ENCODE measurements around the gene NBAS.

The NBAS gene
- total RNA-seq = 117 to 136 reads per million in 2 experiments

- peak; percentile 69 for DNase-seq (ENCODE audit: low read depth)
Measured at GRCh38 chr2:15560988-15561573, at the start of gene NBAS. TSS of gene NBAS (minus strand) at chr2:15561334. CDS start at chr2:15561304, 30 bp downstream.

GRCh38 chr2:15610430-15610952 lies 49.4 kb upstream of the NBAS start:
- DNase-seq (ENCODE audit: low read depth) = no peak

- no peak for DNase-seq (ENCODE audit: low read depth)
Measured at GRCh38 chr2:15609341-15610042, 48.4 kb upstream of the NBAS start.

GRCh38 chr2:15608392-15608761 lies 47.2 kb upstream of the NBAS start:
- DNase-seq (ENCODE audit: low read depth) = no peak

GRCh38 chr2:15607709-15608391 lies 46.7 kb upstream of the NBAS start:
- DNase-seq (ENCODE audit: low read depth) = no peak

- no peak for DNase-seq (ENCODE audit: low read depth)
Measured at GRCh38 chr2:15606481-15607441, 45.6 kb upstream of the NBAS start.

GRCh38 chr2:15605721-15606120 lies 44.6 kb upstream of the NBAS start:
- DNase-seq (ENCODE audit: low read depth) = no peak

GRCh38 chr2:15603948-15604347 lies 42.8 kb upstream of the NBAS start:
- no peak for DNase-seq (ENCODE audit: low read depth)

- DNase-seq (ENCODE audit: low read depth) = no peak
Measured at GRCh38 chr2:15603044-15603765, 42.1 kb upstream of the NBAS start.

- DNase-seq (ENCODE audit: low read depth) = no peak
Measured at GRCh38 chr2:15602393-15602792, 41.3 kb upstream of the NBAS start.

- DNase-seq (ENCODE audit: low read depth) = no peak
Measured at GRCh38 chr2:15601681-15602080, 40.5 kb upstream of the NBAS start.

GRCh38 chr2:15599994-15600393 lies 38.9 kb upstream of the NBAS start:
- no peak for DNase-seq (ENCODE audit: low read depth)

- no peak for DNase-seq (ENCODE audit: low read depth)
Measured at GRCh38 chr2:15596968-15597367, 35.8 kb upstream of the NBAS start.

- DNase-seq (ENCODE audit: low read depth) = no peak
Measured at GRCh38 chr2:15596350-15596749, 35.2 kb upstream of the NBAS start.

GRCh38 chr2:15595936-15596335 lies 34.8 kb upstream of the NBAS start:
- DNase-seq (ENCODE audit: low read depth) = no peak

- DNase-seq (ENCODE audit: low read depth) = no peak
Measured at GRCh38 chr2:15595342-15595905, 34.3 kb upstream of the NBAS start.

- DNase-seq (ENCODE audit: low read depth) = no peak
Measured at GRCh38 chr2:15594291-15595256, 33.4 kb upstream of the NBAS start.

- DNase-seq (ENCODE audit: low read depth) = no peak
Measured at GRCh38 chr2:15593327-15593705, 32.2 kb upstream of the NBAS start.

GRCh38 chr2:15591692-15592463 lies 30.7 kb upstream of the NBAS start, which contains the start of gene DDX1:
TSS of gene DDX1 (plus strand) at chr2:15591868. CDS start at chr2:15591934, 66 bp downstream.
- DNase-seq (ENCODE audit: low read depth) = peak; percentile 77
